GM21360 (cell line): ENCODE measurements around the gene CERK.

Experiments
- ATAC-seq: cut with Tn5 transposase; IDR thresholded peaks from one replicate; pipeline ENCODE4 v1.9.1; 2021; ENCODE audit warnings: mild to moderate bottlenecking, moderate library complexity; ENCODE audit not compliant: unreplicated experiment

The CERK gene

GRCh38 chr22:46749682-46750529 is 11.9 kb upstream of the CERK start:
- no peak for ATAC-seq

GRCh38 chr22:46748908-46749675 is 11.0 kb upstream of the CERK start:
- ATAC-seq: no peak

DNA sequence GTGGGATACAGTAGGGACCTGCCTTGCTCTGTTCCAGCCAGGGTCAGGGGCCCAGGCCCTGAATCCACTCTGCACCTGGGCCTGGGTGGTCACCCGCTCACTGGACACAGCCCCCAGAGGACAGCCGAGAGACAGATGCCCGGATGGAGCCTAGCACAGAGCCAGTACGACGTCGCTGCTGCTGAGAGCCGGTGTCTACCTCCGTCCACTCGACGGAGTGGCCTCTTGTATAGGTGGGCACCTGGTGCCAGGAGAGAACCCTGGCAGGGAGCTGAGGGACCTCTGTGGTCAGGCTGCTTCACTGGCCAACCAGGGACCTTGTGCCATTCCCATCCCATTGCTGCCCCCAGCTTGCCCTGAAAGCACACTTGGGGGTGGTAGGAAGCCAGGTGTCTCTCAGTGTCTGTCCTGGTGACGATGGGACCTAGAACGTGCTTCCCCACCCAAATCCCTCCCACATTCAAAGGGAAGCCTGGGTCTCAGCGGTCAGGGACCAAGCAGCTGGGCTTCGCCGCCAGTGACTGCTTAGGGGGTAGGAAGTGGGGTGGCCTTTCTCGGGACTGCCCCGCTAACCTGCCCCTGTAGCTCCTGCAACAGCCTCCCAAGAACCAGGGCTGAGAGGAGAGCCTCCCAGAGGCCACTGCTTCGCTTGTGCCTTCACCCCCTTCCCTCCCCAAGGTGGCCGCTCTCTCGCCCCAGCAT is 10.3 kb upstream of the CERK start:
- no peak for ATAC-seq

DNA sequence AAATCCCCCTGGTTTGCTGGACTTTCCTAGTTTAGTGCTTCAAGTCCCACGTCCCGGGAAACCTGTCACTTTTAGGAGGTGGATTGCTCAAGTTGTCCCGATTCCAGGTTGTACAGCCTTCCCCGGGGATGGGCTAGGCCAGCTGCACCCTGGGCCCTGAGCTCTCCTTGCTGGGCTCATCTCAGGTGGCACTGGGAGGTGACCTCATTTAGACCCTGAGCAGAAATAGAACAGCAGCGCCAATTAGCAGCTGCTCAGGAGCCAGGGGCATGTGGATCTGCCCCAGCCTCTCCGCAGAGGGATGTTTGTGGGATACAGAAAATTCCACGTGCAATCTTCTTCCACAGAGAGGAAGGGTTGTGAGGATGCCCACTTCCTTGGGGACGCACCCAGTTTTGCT is 9.6 kb upstream of the CERK start:
- no peak for ATAC-seq

DNA sequence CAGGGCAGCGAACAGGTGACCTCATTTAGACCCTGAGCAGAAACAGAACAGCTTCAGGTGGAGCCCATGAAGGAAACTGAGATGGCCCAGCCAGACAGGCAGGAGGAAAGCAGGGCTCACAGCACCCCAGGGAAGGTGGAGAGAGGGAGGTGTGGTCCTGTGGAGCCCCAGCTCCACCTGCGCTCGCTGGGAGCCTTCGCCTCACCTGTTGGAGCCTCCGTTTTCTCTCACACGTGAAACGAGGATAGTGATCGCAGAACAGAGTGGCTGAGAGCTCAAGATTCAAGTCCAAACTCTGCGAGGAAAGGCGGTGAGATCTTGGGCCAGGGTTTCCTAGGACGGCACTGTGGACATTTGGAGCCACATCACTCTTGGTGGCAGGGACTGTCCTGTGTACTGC is 8.6 kb upstream of the CERK start:
- no peak for ATAC-seq

- no peak for ATAC-seq
These were observed 8.1 kb upstream of the CERK start for GRCh38 chr22:46746192-46746591.

GRCh38 chr22:46744581-46744980 is 6.5 kb upstream of the CERK start:
- ATAC-seq: no peak

- no peak for ATAC-seq
These were observed 4.6 kb upstream of the CERK start for GRCh38 chr22:46742576-46743221.

DNA sequence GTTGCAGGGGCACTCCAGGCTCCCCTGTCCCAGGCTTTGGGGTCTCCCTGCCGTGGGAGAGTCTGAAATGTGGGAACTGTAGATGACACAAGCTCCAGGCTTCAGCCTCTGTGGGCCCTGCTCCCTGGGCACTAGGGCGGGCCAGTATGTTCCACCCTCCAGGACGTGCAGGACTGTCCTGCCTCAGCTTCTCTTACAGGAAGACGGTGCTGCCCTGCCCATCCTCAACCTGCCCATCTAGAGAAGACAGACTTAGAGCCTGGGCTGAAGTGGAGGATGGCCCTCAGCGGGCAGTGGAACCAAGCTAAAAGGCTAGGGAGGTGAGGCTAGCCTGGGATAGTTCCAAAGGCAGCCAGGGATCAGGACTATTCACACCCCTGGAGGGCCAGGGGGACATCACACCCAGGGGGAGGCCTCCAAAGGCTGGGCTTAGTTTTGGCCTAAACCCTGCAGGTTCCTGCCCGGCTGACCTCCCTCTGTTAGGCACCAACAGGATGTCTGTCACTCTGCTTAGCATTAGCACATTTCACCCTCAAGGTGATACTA is 4.0 kb upstream of the CERK start:
- ATAC-seq: no peak

DNA sequence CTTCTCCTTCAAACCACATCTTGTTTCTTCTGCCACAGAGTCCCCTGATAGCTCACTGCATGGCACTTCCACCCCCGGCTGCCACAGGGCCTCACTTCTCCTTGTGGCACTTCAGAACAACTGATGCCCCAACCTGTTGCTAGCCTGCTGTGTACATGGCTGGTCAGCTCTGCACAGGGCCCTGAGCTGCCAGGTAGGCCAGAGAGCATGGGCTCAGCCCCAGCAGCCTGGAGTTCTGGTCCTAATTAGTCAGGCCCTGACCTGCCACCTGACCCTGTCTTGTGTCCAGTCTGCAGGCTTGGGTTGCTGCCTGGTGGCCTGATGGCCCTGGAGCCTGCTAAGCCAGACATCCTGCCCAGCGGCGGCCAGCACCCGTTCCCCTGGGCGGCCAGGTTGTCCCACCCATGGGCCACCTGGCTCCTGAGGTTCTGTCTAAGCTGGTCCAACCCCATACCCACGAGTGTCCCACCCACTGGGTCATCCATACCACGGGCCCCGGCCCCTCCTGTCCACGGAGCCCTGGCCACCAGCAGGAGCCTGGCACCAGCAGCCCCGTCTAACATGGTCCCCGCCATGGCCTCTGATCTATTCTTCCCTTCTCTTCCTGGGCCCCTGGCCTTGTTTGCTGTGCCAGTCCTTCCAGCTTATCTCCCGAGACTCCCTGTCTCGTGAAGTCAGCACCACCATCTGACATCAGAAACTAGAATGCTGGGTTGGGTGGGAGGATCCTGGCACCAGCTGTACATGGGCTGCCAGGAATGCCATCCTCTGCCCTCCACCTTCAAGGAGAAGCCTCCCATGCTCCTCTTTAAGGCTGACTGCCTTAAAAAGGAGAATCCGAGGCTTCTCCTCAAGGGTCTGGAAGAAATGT is 3.1 kb upstream of the CERK start:
- ATAC-seq: no peak

DNA sequence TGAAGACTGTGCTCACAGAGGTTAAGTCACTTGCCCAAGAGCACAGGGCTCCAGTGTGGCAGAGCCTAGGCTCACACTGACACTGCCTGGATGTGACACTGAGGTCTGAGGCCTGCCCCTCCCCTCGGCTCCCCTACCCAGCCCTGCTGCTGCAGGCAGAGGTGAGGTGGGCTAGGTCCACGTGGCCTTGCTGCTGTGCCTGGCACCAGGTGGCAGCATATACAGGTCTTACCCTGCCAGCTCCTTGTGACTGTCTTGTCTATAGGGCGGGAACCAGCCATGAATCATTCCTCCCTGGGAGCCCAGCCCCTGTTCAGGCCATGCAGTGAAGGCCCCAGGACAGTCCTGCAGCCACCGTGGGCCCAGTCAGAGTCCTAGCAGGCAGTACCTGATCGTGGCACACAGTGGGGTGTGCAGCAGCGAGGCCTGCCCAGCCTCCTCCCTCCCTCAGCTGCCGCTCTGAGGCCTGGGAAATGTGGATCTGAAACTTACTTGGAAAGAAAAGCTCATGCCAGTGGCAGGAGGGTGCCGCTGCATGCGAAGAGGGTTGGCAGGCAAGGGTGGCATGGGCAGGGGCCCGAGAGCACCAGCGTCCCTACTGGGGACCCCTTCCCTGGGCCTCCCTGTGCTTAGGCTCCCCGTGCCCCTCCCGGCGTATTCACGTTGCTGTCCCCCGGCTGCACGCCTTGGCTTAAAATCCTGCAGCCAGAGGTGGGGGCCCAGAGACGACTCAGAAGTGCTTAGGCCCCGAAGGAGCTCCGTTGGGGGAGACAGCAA is 1.2 kb upstream of the CERK start:
- ATAC-seq: no peak

- no peak for ATAC-seq
These were observed 618 bp upstream of the CERK start for GRCh38 chr22:46738647-46739093.

DNA sequence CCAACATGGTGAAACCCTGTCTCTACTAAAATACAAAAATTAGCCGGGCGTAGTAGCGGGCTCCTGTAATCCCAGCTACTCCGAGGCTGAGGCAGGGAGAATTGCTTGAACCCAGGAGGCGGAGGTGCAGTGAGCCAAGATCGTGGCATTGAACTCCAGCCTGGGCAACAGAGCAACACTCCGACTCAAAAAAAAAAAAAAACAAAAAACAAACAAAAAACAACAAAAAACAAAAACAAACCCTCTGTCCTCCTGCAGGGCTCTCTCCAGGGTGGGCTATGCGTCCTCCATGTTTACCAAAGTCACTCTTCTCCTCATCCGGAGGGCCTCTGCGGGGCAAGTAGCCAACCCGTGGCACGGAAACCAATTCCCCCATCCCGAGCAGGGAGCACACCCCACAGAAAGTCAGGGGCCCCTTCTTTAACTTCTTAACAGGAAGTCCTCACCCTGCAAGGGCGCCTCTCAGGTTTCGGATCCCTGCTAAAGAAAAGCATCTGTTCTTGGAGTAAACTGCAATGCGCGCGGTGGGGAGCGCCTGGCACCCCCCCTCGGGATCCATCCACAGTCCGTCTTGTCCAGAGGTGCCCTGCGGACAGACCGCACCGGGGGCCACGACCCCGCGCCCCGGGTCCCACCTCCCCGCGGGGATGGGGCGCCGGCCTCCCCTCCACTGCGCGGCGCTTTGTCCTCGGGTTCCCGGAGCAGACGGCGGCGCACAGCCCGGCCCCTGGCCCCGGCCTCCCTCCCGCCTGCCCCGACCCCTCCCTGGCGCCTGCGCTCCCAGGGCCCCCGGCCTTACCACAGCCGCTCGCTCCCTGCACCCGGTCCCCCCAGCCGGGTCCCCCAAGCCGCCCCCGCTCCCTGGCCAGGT is 712 bp downstream of the CERK start:
- ATAC-seq: no peak

DNA sequence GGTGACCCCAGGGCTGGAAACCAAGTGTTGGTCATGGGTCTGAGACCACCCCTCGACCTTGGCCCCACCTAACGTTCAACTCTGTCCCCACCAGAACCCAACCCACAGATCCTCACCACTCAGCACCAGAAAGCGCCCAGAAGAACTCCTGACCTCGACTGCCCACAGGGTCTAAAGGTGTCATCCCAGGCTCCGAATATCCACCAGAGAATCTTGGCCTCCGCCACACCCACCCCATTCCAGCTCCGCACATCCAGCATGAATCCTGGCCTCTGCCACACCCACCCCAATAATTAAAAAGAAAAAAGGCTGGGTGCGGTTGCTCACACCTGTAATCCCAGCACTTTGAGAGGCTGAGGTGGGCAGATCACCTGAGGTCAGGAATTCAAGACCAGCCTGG is 1.3 kb downstream of the CERK start:
- ATAC-seq: no peak

DNA sequence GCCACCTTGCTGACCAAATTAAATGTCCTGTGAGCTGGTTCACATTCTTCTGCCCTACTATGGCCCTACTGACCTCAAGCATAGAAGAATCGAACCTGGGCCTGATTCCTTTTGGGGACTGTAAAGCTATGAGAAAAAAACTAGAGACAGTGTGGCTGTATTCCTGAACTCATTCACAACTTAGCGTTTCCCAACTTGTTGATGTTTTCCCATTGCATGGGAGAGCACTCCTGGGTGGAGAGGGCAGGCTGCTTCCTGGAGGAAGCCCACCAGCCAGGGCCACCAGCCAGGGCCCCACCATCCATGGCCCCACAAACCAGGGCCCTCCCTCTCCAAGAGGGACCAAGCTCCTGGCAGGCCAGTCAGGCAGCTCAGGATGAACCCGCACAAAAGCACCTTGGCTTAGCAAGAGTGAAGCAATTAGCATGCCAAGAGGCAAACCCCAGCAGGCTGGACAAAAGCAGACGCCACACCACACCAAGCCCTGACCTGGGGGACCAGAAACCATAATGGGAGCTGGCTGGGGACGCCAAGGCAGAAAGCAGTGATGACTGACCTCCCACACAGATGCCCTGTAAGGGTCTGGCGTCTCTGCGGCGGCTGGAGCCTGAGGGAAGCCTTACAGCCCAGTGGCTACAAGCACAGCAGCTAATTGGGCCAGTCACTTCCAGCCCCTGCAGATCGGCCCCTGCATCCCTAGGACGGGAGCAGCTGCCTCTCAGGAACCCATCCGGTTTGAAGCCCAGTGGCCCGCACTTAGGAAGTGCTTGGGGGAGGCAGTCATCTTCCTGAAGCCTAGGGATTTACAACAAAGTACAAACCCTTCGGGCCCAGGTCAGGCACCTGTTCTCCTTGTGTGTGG is 2.1 kb downstream of the CERK start:
- no peak for ATAC-seq

DNA sequence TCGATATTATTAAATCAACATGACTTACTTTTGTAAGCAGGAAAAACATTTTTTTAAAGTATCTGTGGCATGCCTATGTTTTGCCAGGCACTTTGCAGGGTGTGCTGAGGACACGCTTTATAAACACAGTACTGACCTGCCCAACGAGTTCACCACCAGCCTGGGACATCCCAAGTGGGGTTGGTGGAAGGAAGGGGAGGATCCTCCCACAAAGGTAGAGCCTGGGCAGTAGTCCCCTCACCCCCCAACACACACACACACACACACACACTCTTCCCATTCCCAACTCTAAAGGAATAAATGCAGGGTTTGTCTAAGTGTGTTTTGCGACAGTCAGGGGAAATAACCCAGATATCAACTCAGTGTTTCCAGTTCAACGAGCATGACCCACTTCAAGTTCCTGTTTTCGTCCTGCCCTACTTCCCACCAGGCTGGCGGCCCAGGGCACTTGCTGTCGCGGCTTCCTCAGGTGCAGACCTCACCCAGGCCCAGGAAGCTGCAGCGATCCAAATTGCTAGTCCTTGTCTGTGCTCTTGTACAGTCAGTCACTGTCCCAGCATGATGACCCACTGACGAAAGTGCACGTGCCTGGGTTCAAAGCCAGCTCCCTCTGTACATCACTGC is 3.1 kb downstream of the CERK start:
- ATAC-seq: no peak
